CD4-positive, alpha-beta T cell treated with Interleukin-4 for 4 hours (primary cell): ENCODE data around the gene CEBPE.

ENCODE experiments used
- DNase-seq: peaks from one replicate; pipeline ENCODE4 v3.0.0-alpha.2; 2020

Gene CEBPE

DNA sequence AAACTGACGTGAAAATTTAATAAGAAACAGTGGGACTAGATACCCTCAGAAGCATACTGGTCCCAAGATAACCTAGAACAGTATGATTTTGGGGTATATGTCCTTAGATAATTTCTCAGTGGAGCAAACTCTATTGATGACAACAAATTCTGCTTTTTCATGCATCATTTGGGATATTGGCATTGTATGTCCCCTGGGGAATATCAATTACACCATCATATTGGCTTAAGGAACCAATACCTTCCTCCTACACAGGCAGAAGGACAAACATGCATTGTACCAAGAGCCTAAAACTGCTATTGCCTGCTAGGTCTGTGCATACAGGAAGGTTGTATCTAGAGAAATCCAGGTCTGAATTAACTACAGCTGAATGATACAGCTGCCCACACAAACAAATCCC lies 44.1 kb downstream of the CEBPE start:
- DNase-seq = no peak

DNA sequence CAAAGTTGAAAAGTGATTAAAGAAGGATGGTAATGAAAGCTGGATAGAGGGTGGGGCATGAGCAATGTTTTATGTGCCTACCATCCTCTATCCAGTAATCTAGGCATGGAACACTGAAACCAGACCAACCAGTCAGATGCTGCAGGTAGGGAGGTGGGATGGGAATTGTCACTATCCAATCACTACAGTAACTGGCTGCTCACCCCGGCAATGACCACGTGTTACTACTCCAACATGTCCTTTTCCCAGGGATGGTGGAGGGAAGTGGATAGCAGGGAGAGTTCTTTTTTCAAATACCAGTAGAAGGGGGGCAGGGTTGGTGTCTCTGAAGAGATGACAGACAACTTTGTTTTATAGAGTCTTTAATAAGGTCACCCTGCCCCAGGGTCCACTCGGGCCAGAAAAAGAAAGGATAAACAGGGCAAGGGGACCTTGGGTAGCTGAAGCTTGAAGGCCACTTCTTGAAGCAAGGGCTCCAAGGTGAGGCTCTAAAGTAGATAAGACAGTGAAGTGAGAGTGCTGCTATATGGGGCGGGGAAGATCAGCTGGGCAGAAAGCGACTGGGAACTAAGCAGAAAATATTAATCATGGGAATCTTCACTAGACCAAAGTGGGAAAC lies 47.0 kb downstream of the CEBPE start:
- DNase-seq = no peak

DNA sequence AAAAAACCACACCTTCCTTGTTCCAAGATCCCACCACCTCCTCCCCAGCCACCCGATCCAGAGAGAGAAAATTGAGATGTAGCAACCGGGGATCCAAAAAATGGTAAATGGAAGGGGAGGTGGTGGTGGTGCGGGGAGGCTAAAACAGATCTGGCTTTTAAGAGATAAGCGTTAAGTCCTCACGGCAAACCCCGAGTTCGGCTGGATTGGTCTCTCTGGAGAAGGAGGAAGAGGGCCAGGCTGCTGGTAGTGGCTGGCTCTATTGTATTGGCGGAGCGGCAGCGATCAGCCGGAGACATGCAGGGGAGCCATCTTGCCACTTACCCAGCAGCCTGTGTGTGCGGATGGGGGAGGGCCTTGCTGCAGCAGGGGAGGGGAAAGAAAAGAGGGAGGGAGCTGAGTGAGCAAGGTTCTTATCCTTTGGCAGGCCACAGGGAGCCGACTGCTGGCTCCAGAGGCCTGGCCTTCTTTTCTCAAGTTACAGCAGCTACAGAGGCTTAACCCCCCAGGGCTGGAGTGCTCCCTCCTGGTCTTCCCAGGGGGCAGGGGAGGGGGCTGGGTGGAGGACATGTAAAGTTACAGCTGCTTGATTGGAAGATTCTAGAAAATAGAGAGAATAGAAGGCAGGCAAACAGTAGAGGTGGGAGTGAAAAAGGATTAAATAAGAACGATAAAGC lies 47.7 kb downstream of the CEBPE start:
- peak; percentile 77 for DNase-seq

DNA sequence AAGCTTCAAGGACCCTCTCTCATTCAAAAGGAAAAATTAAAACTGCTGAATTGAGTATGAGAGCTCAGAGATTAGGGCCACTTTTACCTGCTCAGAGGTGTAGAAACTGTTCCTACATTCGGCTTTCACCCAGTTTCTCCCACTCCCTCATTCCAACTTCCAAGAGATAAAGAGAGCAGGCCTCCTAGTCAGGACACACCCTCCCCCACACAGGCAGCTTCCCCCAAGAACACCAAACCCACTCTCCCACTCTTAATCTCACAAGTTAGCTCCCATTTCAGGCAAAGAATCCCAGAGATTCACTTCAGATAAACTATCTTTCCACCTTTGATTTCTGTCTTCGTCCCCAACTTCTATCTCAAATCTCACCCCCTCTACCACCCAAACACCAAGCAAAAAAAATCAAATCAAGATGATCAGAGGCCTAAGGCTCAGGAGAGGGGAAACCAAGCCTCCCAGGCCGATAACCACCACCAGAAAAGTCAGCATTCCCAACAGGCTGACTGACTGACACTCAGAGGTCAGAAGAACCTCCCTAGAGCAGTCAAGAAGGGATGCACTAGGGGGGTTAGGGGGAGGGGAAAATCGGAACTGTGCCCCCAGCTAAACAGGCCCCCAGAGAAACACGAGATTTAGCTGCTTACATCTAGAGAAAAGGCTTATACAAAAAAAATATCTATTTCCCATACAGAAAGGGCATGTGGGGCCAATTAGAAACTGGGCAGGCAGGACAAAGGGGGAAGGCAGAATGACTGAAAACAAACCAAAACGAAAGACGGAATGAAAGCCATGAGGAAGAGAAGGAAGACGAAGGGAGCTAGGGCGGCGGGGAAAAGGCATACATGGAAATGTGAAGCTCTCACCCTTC lies 48.6 kb downstream of the CEBPE start:
- DNase-seq = no peak

DNA sequence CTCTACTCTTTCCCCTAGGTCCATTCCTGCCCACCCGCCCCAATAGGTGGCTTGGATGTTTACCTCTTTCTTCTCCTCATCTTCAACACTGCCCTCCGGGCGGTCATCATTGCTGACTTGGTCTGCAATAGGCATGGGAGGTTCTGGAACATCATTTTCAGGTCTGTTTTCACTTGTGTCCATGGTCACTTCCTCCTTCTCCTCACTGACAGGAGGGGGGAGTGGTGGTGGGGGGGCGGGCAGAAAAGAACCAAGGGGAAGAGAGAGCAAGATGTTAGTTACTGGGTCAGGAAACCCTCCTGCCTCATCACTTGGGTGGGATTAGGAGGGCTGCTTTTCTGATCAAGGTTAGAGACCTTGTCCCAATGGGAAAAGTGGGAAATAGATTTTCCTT lies 49.6 kb downstream of the CEBPE start:
- DNase-seq = no peak

DNA sequence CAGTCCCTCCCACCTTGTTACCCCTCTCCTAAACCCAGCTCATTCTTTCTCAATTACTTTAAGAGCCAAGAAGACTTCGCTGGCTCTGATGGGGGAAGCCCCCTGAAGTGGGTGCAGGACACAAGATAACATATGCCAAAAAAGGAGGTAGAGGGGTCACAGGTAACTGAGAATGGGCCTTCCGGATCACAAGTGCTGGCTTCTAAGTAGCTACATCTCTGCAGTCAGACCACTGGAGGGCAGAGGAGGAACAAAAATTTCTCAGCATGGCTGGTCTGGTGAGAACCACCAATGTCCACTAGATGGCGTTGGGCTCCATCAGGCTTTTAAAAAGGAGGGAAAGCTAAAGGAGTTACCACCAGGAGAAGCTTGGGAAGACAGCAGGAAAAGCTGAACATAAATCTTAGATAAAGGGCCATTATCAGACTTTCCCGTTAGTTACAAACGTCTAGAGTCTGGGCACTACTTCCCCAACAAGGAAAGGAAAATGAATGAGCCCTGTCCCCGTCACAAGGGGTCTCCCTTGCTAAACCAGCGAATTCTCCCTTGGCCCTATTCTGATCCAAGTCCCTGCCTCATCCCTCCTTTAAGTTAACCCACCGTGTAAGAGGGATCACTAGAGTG lies 50.2 kb downstream of the CEBPE start:
- DNase-seq = peak; percentile 78

DNA sequence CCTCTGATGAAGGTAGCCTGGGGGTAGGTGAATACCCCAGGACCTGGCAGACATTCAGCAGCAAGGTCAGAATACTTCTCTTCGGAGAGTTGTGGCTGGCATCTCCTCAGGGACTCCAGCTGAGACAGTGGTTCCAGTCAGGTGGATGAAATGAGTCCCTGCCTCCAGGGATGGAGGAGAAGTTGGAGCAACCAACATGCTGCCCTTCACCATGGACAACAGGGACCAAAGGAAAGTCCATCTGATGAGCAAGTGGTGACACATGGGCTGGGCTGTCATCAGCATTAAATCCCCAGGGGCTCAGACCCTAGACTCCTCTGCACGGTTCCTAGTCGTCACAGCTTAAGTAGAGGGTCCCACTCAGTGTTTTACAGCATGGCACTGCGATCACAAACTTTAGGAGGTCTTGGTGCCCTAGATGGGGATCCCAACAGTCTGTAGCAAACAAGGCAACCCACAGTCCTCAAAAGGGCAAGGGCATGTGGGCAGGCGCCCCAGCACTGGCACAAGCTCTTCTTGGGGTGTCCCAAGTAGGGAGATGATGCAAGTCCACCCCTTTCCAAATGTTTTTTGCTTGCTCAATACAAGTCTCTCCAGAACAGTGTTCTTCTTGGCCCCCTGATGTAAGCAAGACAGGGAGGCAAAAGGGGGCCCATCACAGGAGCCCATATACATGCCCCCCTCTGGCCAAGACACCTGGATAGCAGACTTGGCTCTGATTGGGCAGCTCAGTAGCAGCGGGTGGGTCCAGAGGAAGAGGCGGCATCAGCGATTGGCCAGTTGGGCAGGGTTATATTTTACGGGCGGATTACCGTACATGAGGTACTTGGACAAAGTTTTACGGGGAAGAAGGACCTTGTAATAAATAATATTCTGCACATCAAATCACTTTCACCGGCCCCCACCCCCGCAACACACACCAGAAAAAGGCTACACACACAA lies 50.9 kb downstream of the CEBPE start:
- no peak for DNase-seq
